H9 (cell line): ENCODE measurements around the gene ZNF385B. TPM values are rescaled to one million over a fixed set of nuclear protein-coding genes. Genes with fewer than 3 reads are reported as not detected.

Experiments used
- DNase-seq: peaks from one replicate; pipeline ENCODE4 v3.0.0-alpha.2; 2017
- H2AFZ ChIP-seq: one replicate; pipeline ENCODE4 v1.6.1; 2013; ENCODE audit warnings: mild to moderate bottlenecking, low read length, control low read depth, moderate library complexity
- H2AK5ac ChIP-seq: 2 replicates; pipeline ENCODE4 v1.6.1; 2013; ENCODE audit warnings: low read length, control low read depth, mixed read lengths; ENCODE audit not compliant: insufficient read length
- H2BK120ac ChIP-seq: one replicate; pipeline ENCODE4 v1.6.1; 2013; ENCODE audit warnings: low read depth, mild to moderate bottlenecking, low read length, control low read depth, inconsistent platforms; ENCODE audit not compliant: poor library complexity, severe bottlenecking
- H2BK12ac ChIP-seq: 2 replicates; pipeline ENCODE4 v1.6.1; 2013; ENCODE audit warnings: low read length, control low read depth, mixed read lengths, low read depth; ENCODE audit not compliant: insufficient read length
- H2BK15ac ChIP-seq: 2 replicates; pipeline ENCODE4 v1.6.1; 2013; ENCODE audit warnings: low read depth, low read length, control low read depth
- H2BK20ac ChIP-seq: one replicate; pipeline ENCODE4 v1.6.1; 2013; ENCODE audit warnings: low read depth, mild to moderate bottlenecking, low read length, control low read depth, inconsistent platforms; ENCODE audit not compliant: poor library complexity, severe bottlenecking
- H2BK5ac ChIP-seq: 2 replicates; pipeline ENCODE4 v1.6.1; 2013; ENCODE audit warnings: low read length, control low read depth, mixed read lengths; ENCODE audit not compliant: insufficient read length
- H3K14ac ChIP-seq: 2 replicates; pipeline ENCODE4 v1.6.1; 2013; ENCODE audit warnings: low read length, control low read depth; ENCODE audit not compliant: insufficient read depth
- H3K18ac ChIP-seq: 2 replicates; pipeline ENCODE4 v1.6.1; 2013; ENCODE audit warnings: low read depth, mild to moderate bottlenecking, mixed read lengths, low read length, control low read depth; ENCODE audit not compliant: insufficient read length
- H3K23ac ChIP-seq: 2 replicates; pipeline ENCODE4 v1.6.1; 2013; ENCODE audit warnings: low read length, control low read depth, mixed read lengths, low read depth; ENCODE audit not compliant: insufficient read length
- H3K23me2 ChIP-seq: 2 replicates; pipeline ENCODE4 v1.6.1; 2013; ENCODE audit warnings: low read depth, mild to moderate bottlenecking, mixed read lengths, low read length, control low read depth; ENCODE audit not compliant: insufficient read length, poor library complexity, severe bottlenecking
- H3K27ac ChIP-seq: 2 replicates; pipeline ENCODE4 v1.5.1; 2013; ENCODE audit warnings: low read length, control low read depth, mixed read lengths, low read depth; ENCODE audit not compliant: insufficient read length
- H3K27me3 ChIP-seq: 2 replicates; pipeline ENCODE4 v1.6.1; 2013; ENCODE audit warnings: low read length, control low read depth, inconsistent platforms; ENCODE audit not compliant: insufficient read depth
- H3K4ac ChIP-seq: 2 replicates; pipeline ENCODE4 v1.6.1; 2013; ENCODE audit warnings: low read depth, mild to moderate bottlenecking, control low read depth, inconsistent platforms, low read length, moderate library complexity
- H3K4me1 ChIP-seq: 2 replicates; pipeline ENCODE4 v1.6.1; 2013; ENCODE audit warnings: low read length, control low read depth, inconsistent platforms; ENCODE audit not compliant: insufficient read depth
- H3K4me2 ChIP-seq: 2 replicates; pipeline ENCODE4 v1.6.1; 2013; ENCODE audit warnings: low read length, control low read depth, mixed read lengths; ENCODE audit not compliant: insufficient read length, insufficient read depth
- H3K56ac ChIP-seq: 2 replicates; pipeline ENCODE4 v1.6.1; 2013; ENCODE audit warnings: low read depth, mild to moderate bottlenecking, mixed read lengths, low read length, control low read depth; ENCODE audit not compliant: insufficient read length
- H3K79me1 ChIP-seq: 2 replicates; pipeline ENCODE4 v1.6.1; 2013; ENCODE audit warnings: low read depth, mild to moderate bottlenecking, moderate library complexity, low read length, control low read depth, inconsistent platforms; ENCODE audit not compliant: insufficient read depth, poor library complexity, severe bottlenecking
- H3K79me2 ChIP-seq: 2 replicates; pipeline ENCODE4 v1.6.1; 2013; ENCODE audit warnings: low read length, control low read depth, inconsistent platforms; ENCODE audit not compliant: insufficient read depth
- H3K9ac ChIP-seq: 2 replicates; pipeline ENCODE4 v1.6.1; 2013; ENCODE audit warnings: low read length, control low read depth, mixed read lengths; ENCODE audit not compliant: insufficient read length; ENCODE audit errors: extremely low read depth
- H3K9me3 ChIP-seq: one replicate; pipeline ENCODE4 v1.6.1; 2013; ENCODE audit warnings: low read depth, low read length, inconsistent platforms; ENCODE audit not compliant: control insufficient read depth
- H3T11ph ChIP-seq: one replicate; pipeline ENCODE4 v1.6.1; 2013; ENCODE audit warnings: mild to moderate bottlenecking, low read length, control low read depth, inconsistent platforms
- H4K20me1 ChIP-seq: one replicate; pipeline ENCODE4 v1.6.1; 2013; ENCODE audit not compliant: control insufficient read depth, insufficient read length, insufficient read depth
- H4K5ac ChIP-seq: 2 replicates; pipeline ENCODE4 v1.6.1; 2013; ENCODE audit warnings: low read depth, mild to moderate bottlenecking, mixed read lengths, low read length, control low read depth; ENCODE audit not compliant: insufficient read length
- H4K8ac ChIP-seq: replicated peaks from 2 replicates; pipeline ENCODE4 v1.6.1; 2013; ENCODE audit warnings: low read length, control low read depth, mixed read lengths, low read depth; ENCODE audit not compliant: insufficient read length
- H4K91ac ChIP-seq: 2 replicates; pipeline ENCODE4 v1.6.1; 2013; ENCODE audit warnings: low read depth, mild to moderate bottlenecking, moderate library complexity, mixed read lengths, low read length, control low read depth; ENCODE audit not compliant: insufficient read length
- H3K27ac Mint-ChIP-seq, 3 experiments: 2 replicates in 2 of 3; 3 replicates in 1 of 3; pipeline ENCODE4 v1.8.0; 2020 to 2021; ENCODE audit warnings: mixed read lengths in 3 of 3, mild to moderate bottlenecking in 1 of 3, moderate library complexity in 1 of 3
- H3K27me3 Mint-ChIP-seq: 2 replicates; pipeline ENCODE4 v1.8.0; 2021; ENCODE audit warnings: low read depth, mild to moderate bottlenecking, moderate library complexity, mixed read lengths
- H3K36me3 Mint-ChIP-seq, 3 experiments: 2 replicates in 2 of 3; 3 replicates in 1 of 3; pipeline ENCODE4 v1.8.0; 2020 to 2021; ENCODE audit warnings: low read depth in 3 of 3, mixed read lengths in 3 of 3; ENCODE audit not compliant: insufficient read depth in 1 of 3
- H3K4me1 Mint-ChIP-seq, 2 experiments: 2 replicates each; pipeline ENCODE4 v1.8.0; 2020; ENCODE audit warnings: mixed read lengths in 2 of 2
- H3K4me3 Mint-ChIP-seq, 2 experiments: 2 replicates in 1 of 2; 3 replicates in 1 of 2; pipeline ENCODE4 v1.8.0; 2020 to 2021; ENCODE audit warnings: mild to moderate bottlenecking in 2 of 2, mixed read lengths in 2 of 2, moderate library complexity in 1 of 2
- H3K9me3 Mint-ChIP-seq, 2 experiments: 2 replicates in 1 of 2; 3 replicates in 1 of 2; pipeline ENCODE4 v1.8.0; 2020; ENCODE audit warnings: mild to moderate bottlenecking in 2 of 2, mixed read lengths in 2 of 2, moderate library complexity in 1 of 2
- CTCF ChIP-seq: fragments of 200-600 bp; sonication (generic); conservative IDR thresholded peaks from 3 replicates; pipeline ENCODE4 v1.8.0; 2021; ENCODE audit warnings: antibody characterized with exemption, mild to moderate bottlenecking
- WGBS: extraction: QIAGEN DNeasy Blood & Tissue Kit; methylation state at CpG from one replicate; pipeline ENCODE4 v1.1.7; 2013; ENCODE audit warnings: missing lambda C conversion rate, low lambda C conversion rate, mixed read lengths; ENCODE audit not compliant: insufficient read length; ENCODE audit errors: extremely low coverage; 5-methylcytosine and 5-hydroxymethylcytosine counted together
- total RNA-seq: library from RNA; stranded (reverse); gene quantifications from 2 replicates; pipeline ENCODE4 v1.2.1, GENCODE V29; 2021

ZNF385B gene
- total RNA-seq, 1 experiment from 2014 or later, result 2.1 TPM

DNA sequence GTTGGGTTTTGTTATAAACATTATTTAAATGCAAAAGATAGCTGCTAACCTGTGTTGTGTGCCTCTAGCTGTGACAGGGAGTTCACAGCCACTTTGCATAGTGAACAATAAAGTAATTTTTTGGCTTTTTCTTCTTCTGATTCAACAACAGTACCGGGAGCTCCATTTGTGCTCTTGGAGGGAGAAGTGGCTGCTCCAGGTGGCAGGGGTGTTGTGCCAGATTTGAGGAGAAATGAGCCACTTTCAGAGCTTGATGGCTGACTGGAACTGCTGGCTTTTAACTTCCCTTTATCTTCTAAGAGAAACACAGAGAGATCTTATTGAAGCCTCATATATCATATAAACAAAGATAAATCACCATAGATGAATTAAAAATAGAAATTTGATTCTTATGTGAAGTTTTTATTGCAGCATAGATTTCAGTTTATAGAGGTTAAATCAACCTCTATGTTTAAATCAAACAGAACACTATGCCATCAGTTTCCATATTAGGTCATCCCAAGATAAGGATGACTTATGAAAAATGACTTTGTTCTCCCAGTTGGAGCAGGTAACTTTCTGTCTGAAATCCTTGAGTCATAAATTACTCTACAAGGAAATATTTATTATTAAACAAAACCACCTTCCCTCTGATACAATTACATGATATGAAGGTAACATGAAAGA is 414.8 kb downstream of the ZNF385B start:
- no peak overlapping the region for H3K18ac ChIP-seq
- no peaks in the 10 kb centered on the region for H3K9me3 ChIP-seq
- no peaks in the 10 kb centered on the region for H3K79me2 ChIP-seq
- H2BK12ac ChIP-seq, result no peak overlapping the region
- no peak overlapping the region for H2BK15ac ChIP-seq
- no peak overlapping the region for H3K14ac ChIP-seq
- H2BK5ac ChIP-seq, result no peak overlapping the region
- H4K91ac ChIP-seq, result no peak overlapping the region
- H2AFZ ChIP-seq, result no peak overlapping the region
- no peak for TF ChIP-seq CTCF
- Mint-ChIP-seq H3K27me3 (no peaks in the 10 kb centered on the region), H3K27ac (peak overlapping the region in 1 of 3 experiments; percentile 50; a peak in 1 of 7 replicates), H3K36me3 (peaks cover 0 to 2% (median 0%) of the 10 kb centered on the region in 3 experiments; a peak in 2 of 7 replicates), H3K4me3 (no peak overlapping the region), H3K9me3 (no peaks in the 10 kb centered on the region), H3K4me1 (peaks cover 42 to 48% of the 10 kb centered on the region in 2 experiments)
- H3K23ac ChIP-seq, result no peak overlapping the region
- no peak overlapping the region for H4K5ac ChIP-seq
- WGBS, result no CpG with 5 or more reads among the region's 1 CpG
- no peak overlapping the region for H3K9ac ChIP-seq
- no peak overlapping the region for H3K27ac ChIP-seq
- no peaks in the 10 kb centered on the region for H3K27me3 ChIP-seq
- H4K8ac ChIP-seq, result no peak overlapping the region
- H2BK120ac ChIP-seq, result no peak overlapping the region
- H3K4me2 ChIP-seq, result no peak overlapping the region
- no peaks in the 10 kb centered on the region for H3K23me2 ChIP-seq
- H2AK5ac ChIP-seq, result no peak overlapping the region
- H4K20me1 ChIP-seq, result no peaks in the 10 kb centered on the region
- H3K56ac ChIP-seq, result no peak overlapping the region
- no peak for DNase-seq
- H2BK20ac ChIP-seq, result no peak overlapping the region
- H3K4ac ChIP-seq, result no peak overlapping the region
- H3K79me1 ChIP-seq, result no peaks in the 10 kb centered on the region
- H3K4me1 ChIP-seq, result peaks cover 9% of the 10 kb centered on the region; the same call in 1 of the 2 replicates
- no peak overlapping the region for H3T11ph ChIP-seq
